Peyer's patch (tissue), 4 donors: ENCODE data around the gene ADAMTS12. TPM values are rescaled to one million over a fixed set of nuclear protein-coding genes. Genes with fewer than 3 reads are reported as not detected.
"Not testable (repeated sequence)": the region's sequence is repeated elsewhere in the genome, so short reads cannot be mapped to it uniquely, and the experiment has no call there.

Experiments used
- DNase-seq, 3 donors: peaks; one replicate each; pipeline ENCODE4 v3.0.0-alpha.2; 2017 to 2019
- H3K27ac ChIP-seq, 4 donors: fragments of 200-600 bp; sonication (generic); one replicate each; pipeline ENCODE4 v1.5.1; 2016 to 2019
- H3K27me3 ChIP-seq, 2 donors: fragments of 200-600 bp; sonication (generic); one replicate each; pipeline ENCODE4 v1.5.1; 2019
- H3K36me3 ChIP-seq, 3 donors: fragments of 200-600 bp; sonication (generic); one replicate each; pipeline ENCODE4 v1.5.1; 2016 to 2019
- H3K4me1 ChIP-seq, 4 donors: fragments of 200-600 bp; sonication (generic); one replicate each; pipeline ENCODE4 v1.5.1; 2016 to 2019
- H3K4me3 ChIP-seq, 4 donors: fragments of 200-600 bp; sonication (generic); 1 replicate in 3 of 4; 2 replicates in 1 of 4; pipeline ENCODE4 v1.5.1; 2016 to 2019; ENCODE audit warnings: mild to moderate bottlenecking in 1 of 4
- H3K9me3 ChIP-seq, 4 donors: fragments of 200-600 bp; sonication (generic); one replicate each; pipeline ENCODE4 v1.5.1; 2016 to 2019; ENCODE audit warnings: mild to moderate bottlenecking in 1 of 4
- CTCF ChIP-seq, 6 experiments: fragments of 450-650 bp in 4 of 6; fragments of 200-600 bp in 2 of 6; sonication (generic) in 1 of 6; IDR thresholded peaks; one replicate each; pipeline ENCODE4 v1.5.1; 2017 to 2019; ENCODE audit warnings: antibody characterized with exemption in 6 of 6, mild to moderate bottlenecking in 3 of 6, moderate library complexity in 1 of 6
- POLR2A ChIP-seq, 2 donors: fragments of 450-650 bp; IDR thresholded peaks; one replicate each; pipeline ENCODE4 v1.5.1; 2017; ENCODE audit warnings: antibody characterized with exemption in 2 of 2, mild to moderate bottlenecking in 2 of 2, moderate library complexity in 2 of 2
- total RNA-seq, 4 donors: library from RNA; depleted of rRNA; stranded (reverse); fragments of >200 nt; gene quantifications; one replicate each; pipeline ENCODE4 v1.1.0, GENCODE V29; 2016

Gene ADAMTS12
- total RNA-seq, 4 donors from 2014 or later: 0.53 to 11.6 (median 1.3) TPM

GRCh38 chr5:33563530-33563929 lies 328.3 kb downstream of the ADAMTS12 start:
- TF ChIP-seq CTCF (IDR thresholded peaks at IDR 0.05) (no peak), POLR2A (IDR thresholded peaks at IDR 0.05) (no peak)
- DNase-seq: no peak
- no peaks in the 10 kb centered on the region for H3K4me1 ChIP-seq
- H3K27ac ChIP-seq: no peak overlapping the region
- no peaks in the 10 kb centered on the region for H3K27me3 ChIP-seq
- no peak overlapping the region for H3K4me3 ChIP-seq
- no peaks in the 10 kb centered on the region for H3K36me3 ChIP-seq
- no peaks in the 10 kb centered on the region for H3K9me3 ChIP-seq

GRCh38 chr5:33558489-33558888 lies 333.3 kb downstream of the ADAMTS12 start:
- TF ChIP-seq CTCF (IDR thresholded peaks at IDR 0.05) (no peak), POLR2A (IDR thresholded peaks at IDR 0.05) (no peak)
- no peak overlapping the region for H3K27ac ChIP-seq

GRCh38 chr5:33557605-33558004 lies 334.2 kb downstream of the ADAMTS12 start:
- TF ChIP-seq POLR2A (IDR thresholded peaks at IDR 0.05): no peak
- no peak for TF ChIP-seq CTCF (IDR thresholded peaks at IDR 0.05)
- no peak for DNase-seq
- Histone ChIP-seq H3K4me1 (no peaks in the 10 kb centered on the region), H3K36me3 (no peaks in the 10 kb centered on the region), H3K4me3 (no peak overlapping the region), H3K27ac (no peak overlapping the region), H3K9me3 (no peaks in the 10 kb centered on the region), H3K27me3 (no peaks in the 10 kb centered on the region)

More at GRCh38 chr5:33558489-33558888, 333.3 kb downstream of the ADAMTS12 start:
- Histone ChIP-seq H3K4me1 (no peaks in the 10 kb centered on the region), H3K4me3 (no peak overlapping the region), H3K27me3 (no peaks in the 10 kb centered on the region), H3K36me3 (no peaks in the 10 kb centered on the region), H3K9me3 (no peaks in the 10 kb centered on the region)
- no peak for DNase-seq

DNA sequence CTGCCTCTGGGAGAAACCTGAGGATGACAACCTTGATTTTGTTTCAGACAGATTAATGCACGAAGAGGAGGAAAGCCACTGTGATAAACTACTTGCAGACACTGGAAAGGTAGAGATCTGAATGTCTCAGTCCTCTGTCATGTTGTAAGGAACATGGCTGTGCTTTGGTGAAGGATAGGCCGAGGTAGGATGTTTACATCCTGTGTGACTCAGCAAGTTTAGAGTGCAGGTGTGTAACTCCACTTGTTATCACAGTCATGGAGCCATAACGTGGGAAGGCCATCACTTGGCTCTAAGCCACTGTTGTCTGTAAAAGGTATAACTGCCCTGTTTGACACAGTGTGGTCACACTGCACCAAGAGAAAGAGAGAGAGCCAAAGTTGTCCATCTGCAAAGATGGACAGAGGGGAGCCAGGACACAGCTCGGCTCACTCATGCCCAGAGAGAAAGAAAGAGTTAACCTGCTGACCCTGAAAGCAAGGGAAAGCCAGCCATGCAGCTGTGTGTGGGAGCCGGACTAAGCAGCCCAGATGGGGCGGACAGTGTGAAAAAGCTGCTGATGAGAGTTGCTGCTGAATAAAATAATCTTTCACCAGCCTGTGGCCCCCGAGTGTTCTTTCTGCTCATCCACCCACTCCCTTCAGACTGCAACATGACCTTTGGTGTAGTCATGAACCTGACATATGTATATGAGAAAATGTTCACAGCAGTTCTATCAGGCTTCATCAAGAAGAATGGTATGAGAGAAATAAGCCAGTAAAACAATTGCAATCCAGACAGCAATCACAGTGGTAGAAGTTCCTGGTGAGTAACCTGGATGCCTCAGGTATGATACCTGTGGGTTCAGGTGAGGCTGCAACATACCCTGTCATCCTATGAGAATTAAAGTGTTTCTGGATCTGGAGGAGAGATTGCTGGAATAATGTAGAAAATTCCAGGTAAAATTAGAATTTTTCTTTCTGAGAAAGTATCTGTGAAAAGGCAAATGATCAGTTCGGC lies 335.2 kb downstream of the ADAMTS12 start:
- DNase-seq: no peak
- Histone ChIP-seq H3K9me3 (no peaks in the 10 kb centered on the region), H3K27ac (no peak overlapping the region), H3K27me3 (no peaks in the 10 kb centered on the region), H3K4me1 (no peaks in the 10 kb centered on the region), H3K36me3 (no peaks in the 10 kb centered on the region), H3K4me3 (no peak overlapping the region)
- TF ChIP-seq POLR2A (IDR thresholded peaks at IDR 0.05) (no peak), CTCF (IDR thresholded peaks at IDR 0.05) (no peak)

GRCh38 chr5:33549982-33550567 lies 341.7 kb downstream of the ADAMTS12 start:
- no peaks in the 10 kb centered on the region for H3K9me3 ChIP-seq
- no peaks in the 10 kb centered on the region for H3K27me3 ChIP-seq
- TF ChIP-seq POLR2A (IDR thresholded peaks at IDR 0.05) (no peak), CTCF (IDR thresholded peaks at IDR 0.05) (no peak)
- H3K27ac ChIP-seq: no peak overlapping the region
- H3K4me1 ChIP-seq: no peaks in the 10 kb centered on the region
- H3K36me3 ChIP-seq: no peaks in the 10 kb centered on the region
- DNase-seq: no peak
- no peak overlapping the region for H3K4me3 ChIP-seq

DNA sequence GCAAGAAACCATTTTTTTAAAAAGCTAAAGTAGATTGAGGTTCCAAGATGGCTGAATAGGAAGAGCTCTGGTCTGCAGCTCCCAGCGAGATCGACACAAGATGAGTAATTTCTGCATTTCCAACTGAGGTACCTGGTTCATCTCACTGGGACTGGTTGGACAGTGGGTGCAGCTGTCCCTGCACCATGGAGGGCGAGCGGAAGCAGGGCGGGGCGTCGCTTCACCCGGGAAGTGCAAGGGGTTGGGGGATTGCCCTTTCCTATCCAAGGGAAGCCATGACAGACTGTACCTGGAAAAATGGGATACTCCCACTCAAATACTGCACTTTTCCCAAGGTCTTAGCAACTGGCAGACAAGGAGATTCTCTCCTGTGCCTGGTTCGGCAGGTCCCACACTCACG lies 352.0 kb downstream of the ADAMTS12 start:
- H3K36me3 ChIP-seq, H3K9me3 ChIP-seq, H3K27ac ChIP-seq, DNase-seq, H3K27me3 ChIP-seq, H3K4me3 ChIP-seq, H3K4me1 ChIP-seq: not testable (repeated sequence)
